Measurements from ENCODE around the gene CDS2.

Gene CDS2

DNA sequence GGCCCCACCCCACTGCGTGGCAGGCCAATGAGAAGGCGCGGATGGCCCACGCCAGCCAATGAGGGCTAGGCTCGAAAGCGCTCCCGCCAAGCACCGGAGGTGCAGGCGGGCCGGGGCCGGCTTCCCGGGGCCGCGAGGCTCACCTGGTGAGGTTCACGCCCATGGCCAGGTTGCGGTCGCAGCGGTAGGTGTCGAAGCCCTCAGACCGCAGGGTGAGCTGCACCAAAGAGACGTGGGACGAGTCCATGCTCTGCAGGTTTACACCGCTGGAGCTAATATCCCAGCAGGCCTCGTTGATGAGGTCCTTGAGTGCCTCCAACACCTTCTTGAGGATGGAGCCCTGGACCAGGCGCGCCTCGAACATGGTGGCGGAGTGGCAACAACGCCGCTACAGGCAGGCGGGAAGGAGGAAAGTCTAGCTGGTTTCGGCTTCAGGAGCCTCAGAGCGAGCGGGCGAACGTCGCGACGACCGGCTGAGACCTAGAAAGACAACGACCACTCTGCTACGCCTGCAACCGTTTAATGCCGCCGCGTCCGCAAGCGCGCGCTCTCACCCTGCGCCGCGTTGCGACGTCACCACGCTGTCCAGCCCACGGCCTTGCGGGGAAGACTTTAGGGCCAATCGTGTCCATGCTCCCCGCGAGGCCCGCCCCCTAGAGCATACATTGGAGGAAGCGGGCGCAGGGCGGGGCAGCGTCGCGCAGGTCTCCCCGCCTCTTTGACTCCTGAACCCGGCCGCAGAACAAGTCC lies 7.2 kb upstream of the CDS2 start, which contains the start of gene PCNA:
TSS of gene PCNA (minus strand) at position 524 of the 750 bp plus-strand sequence. CDS start at position 364, 160 bp downstream.
- TF ChIP-seq, protein P1, sequence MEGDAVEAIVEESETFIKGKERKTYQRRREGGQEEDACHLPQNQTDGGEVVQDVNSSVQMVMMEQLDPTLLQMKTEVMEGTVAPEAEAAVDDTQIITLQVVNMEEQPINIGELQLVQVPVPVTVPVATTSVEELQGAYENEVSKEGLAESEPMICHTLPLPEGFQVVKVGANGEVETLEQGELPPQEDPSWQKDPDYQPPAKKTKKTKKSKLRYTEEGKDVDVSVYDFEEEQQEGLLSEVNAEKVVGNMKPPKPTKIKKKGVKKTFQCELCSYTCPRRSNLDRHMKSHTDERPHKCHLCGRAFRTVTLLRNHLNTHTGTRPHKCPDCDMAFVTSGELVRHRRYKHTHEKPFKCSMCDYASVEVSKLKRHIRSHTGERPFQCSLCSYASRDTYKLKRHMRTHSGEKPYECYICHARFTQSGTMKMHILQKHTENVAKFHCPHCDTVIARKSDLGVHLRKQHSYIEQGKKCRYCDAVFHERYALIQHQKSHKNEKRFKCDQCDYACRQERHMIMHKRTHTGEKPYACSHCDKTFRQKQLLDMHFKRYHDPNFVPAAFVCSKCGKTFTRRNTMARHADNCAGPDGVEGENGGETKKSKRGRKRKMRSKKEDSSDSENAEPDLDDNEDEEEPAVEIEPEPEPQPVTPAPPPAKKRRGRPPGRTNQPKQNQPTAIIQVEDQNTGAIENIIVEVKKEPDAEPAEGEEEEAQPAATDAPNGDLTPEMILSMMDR (IDR thresholded peaks at IDR 0.05; ENCODE audit: low read depth, low read length) = no peak
- peak; percentile 99 for TF ChIP-seq POLR2A (IDR thresholded peaks at IDR 0.05; ENCODE audit: extremely low read depth, insufficient read length)
- TF ChIP-seq MYC (IDR thresholded peaks at IDR 0.05; ENCODE audit: low read depth, low read length) = peak; percentile 59; the same call in 1 of the 2 replicates
- peak; percentile 82 for TF ChIP-seq MAX (IDR thresholded peaks at IDR 0.05; ENCODE audit: low read depth, low read length)
- H3K4me3 ChIP-seq (ENCODE audit: low read depth, low read length) = peak within 1 kb of the TSS; percentile 97
- DNase-seq (ENCODE audit: low read depth) = peak; percentile 99

DNA sequence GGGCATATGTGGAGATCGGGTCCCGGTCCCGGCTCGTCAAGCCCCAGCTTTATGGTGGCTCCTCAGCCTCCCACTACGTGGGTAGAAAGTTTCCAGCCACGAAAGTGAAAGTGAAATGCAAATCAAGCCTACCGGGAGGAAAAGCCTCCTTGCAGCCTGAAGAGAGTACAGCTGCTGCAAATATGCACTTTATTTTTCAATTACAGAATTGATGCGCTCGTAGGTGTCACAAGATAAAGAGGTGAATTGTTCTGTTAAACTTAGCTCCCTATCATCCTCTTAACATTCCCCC lies 6.7 kb upstream of the CDS2 start:
- TF ChIP-seq, protein P1 (IDR thresholded peaks at IDR 0.05; ENCODE audit: low read depth, low read length) = no peak
- peak overlapping the region; percentile 72 for H3K4me3 ChIP-seq (ENCODE audit: low read depth, low read length)
- DNase-seq (ENCODE audit: low read depth) = no peak

GRCh38 chr20:5122873-5123260 lies 3.9 kb upstream of the CDS2 start:
- no peak for TF ChIP-seq MAX (IDR thresholded peaks at IDR 0.05; ENCODE audit: low read depth, low read length)
- no peak for TF ChIP-seq POLR2A (IDR thresholded peaks at IDR 0.05; ENCODE audit: extremely low read depth, insufficient read length)
- TF ChIP-seq, protein P1 (IDR thresholded peaks at IDR 0.05; ENCODE audit: low read depth, low read length) = no peak
- TF ChIP-seq MYC (IDR thresholded peaks at IDR 0.05; ENCODE audit: low read depth, low read length) = no peak
- no peak overlapping the region for H3K4me3 ChIP-seq (ENCODE audit: low read depth, low read length)
- DNase-seq (ENCODE audit: low read depth) = no peak

DNA sequence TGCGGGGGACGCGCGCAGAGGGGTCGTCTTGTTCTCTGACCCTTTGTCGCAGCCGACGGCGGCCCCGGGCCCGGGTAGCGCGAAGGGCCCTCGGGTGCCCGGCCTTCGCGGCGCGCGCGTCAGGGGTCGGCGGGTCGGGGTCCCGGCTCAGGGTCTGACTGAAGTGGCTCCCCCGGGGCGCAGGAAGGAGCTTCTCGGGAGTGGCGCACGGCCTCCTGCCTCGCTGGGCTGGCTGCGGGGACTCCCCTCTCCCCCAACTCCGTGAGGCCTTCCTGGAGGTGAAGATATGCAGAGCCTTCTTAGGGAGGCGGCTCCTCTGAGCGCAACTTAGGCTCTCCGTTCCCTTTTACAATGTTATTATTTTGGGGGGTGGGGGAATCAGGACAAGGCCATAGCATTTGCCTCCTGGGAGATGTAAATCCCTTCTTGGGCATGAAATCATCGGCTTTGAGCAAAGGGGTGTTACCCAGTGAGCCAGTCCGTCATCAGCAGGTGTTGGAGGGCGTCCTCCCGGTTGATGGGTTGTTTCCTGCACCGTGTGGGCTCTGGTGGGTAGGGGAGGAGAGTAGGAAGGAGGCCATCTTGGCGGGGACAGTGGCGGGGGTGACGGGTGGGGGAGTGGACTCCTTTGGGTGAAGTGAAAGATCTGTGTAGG lies 523 bp downstream of the CDS2 start:
- no peak for TF ChIP-seq POLR2A (IDR thresholded peaks at IDR 0.05; ENCODE audit: extremely low read depth, insufficient read length)
- no peak for TF ChIP-seq MYC (IDR thresholded peaks at IDR 0.05; ENCODE audit: low read depth, low read length)
- TF ChIP-seq, protein P1 (IDR thresholded peaks at IDR 0.05; ENCODE audit: low read depth, low read length) = no peak
- TF ChIP-seq MAX (IDR thresholded peaks at IDR 0.05; ENCODE audit: low read depth, low read length) = no peak
- DNase-seq (ENCODE audit: low read depth) = peak; percentile 71
- H3K4me3 ChIP-seq (ENCODE audit: low read depth, low read length) = peak overlapping the region; percentile 72

DNA sequence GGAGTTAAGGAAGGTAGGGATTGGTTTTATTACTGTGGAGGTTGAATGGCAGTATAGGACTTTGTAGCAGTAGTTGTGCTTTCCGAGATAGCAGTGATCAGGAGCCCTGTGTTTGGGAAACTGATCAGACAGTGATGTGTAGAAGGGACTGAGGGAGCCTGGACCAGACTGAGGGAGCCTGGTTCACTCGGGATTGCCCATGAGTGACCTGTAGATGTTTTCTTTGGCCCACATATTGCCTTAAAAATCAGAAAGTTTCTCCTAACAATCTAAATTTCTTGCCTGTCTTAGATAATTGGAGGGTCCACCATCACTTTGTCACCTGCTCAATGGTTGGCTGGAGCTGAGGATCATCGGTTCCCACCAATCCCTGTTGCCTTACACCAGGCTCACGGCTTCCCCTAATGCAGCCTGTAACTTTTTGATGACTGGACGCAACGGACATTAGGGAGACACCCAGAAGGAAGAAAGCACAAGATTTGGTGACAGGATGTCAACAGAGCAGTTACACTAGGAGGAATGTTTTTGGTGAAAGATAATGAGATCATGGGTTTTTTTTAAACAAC lies 1.1 kb downstream of the CDS2 start:
- no peak for DNase-seq (ENCODE audit: low read depth)
- TF ChIP-seq MAX (IDR thresholded peaks at IDR 0.05; ENCODE audit: low read depth, low read length) = no peak
- TF ChIP-seq, protein P1 (IDR thresholded peaks at IDR 0.05; ENCODE audit: low read depth, low read length) = no peak
- no peak for TF ChIP-seq MYC (IDR thresholded peaks at IDR 0.05; ENCODE audit: low read depth, low read length)
- no peak for TF ChIP-seq POLR2A (IDR thresholded peaks at IDR 0.05; ENCODE audit: extremely low read depth, insufficient read length)
- H3K4me3 ChIP-seq (ENCODE audit: low read depth, low read length) = peak overlapping the region; percentile 72

All from NB4 (cell line).